ENCODE data around the gene CMC1.
"Not testable (repeated sequence)": the region's sequence is repeated elsewhere in the genome, so short reads cannot be mapped to it uniquely, and the experiment has no call there.

Gene CMC1

GRCh38 chr3:28244491-28244890 lies 3.1 kb downstream of the CMC1 start:
- DNase-seq (ENCODE audit: low spot score), result no peak

- DNase-seq (ENCODE audit: low spot score), result no peak
Observed at GRCh38 chr3:28247286-28247685, 5.9 kb downstream of the CMC1 start.

GRCh38 chr3:28250999-28251398 lies 9.6 kb downstream of the CMC1 start:
- DNase-seq (ENCODE audit: low spot score), result no peak

GRCh38 chr3:28252001-28252431 lies 10.6 kb downstream of the CMC1 start:
- DNase-seq (ENCODE audit: low spot score), result no peak

- no peak for DNase-seq (ENCODE audit: low spot score)
Observed at GRCh38 chr3:28253040-28253715, 11.8 kb downstream of the CMC1 start.

GRCh38 chr3:28262001-28262400 lies 20.6 kb downstream of the CMC1 start:
- DNase-seq (ENCODE audit: low spot score), result no peak

GRCh38 chr3:28265641-28266040 lies 24.2 kb downstream of the CMC1 start:
- no peak for DNase-seq (ENCODE audit: low spot score)

- DNase-seq (ENCODE audit: low spot score), result no peak
Observed at GRCh38 chr3:28267984-28268849, 26.8 kb downstream of the CMC1 start.

GRCh38 chr3:28268989-28269388 lies 27.6 kb downstream of the CMC1 start:
- DNase-seq (ENCODE audit: low spot score), result no peak

GRCh38 chr3:28269884-28270283 lies 28.5 kb downstream of the CMC1 start:
- not testable (repeated sequence) for DNase-seq (ENCODE audit: low spot score)

GRCh38 chr3:28273837-28274236 lies 32.4 kb downstream of the CMC1 start:
- no peak for DNase-seq (ENCODE audit: low spot score)

- no peak for DNase-seq (ENCODE audit: low spot score)
Observed at GRCh38 chr3:28278918-28279317, 37.5 kb downstream of the CMC1 start.

- DNase-seq (ENCODE audit: low spot score), result peak; percentile 20
Observed at GRCh38 chr3:28279770-28280169, 38.4 kb downstream of the CMC1 start.

GRCh38 chr3:28280781-28281180 lies 39.4 kb downstream of the CMC1 start:
- DNase-seq (ENCODE audit: low spot score), result no peak

- DNase-seq (ENCODE audit: low spot score), result peak; percentile 20
Observed at GRCh38 chr3:28286595-28286994, 45.2 kb downstream of the CMC1 start.

GRCh38 chr3:28287046-28287445 lies 45.6 kb downstream of the CMC1 start:
- DNase-seq (ENCODE audit: low spot score), result no peak

GRCh38 chr3:28290863-28291300 lies 49.5 kb downstream of the CMC1 start:
- no peak for DNase-seq (ENCODE audit: low spot score)

- DNase-seq (ENCODE audit: low spot score), result no peak
Observed at GRCh38 chr3:28291577-28291976, 50.2 kb downstream of the CMC1 start.

GRCh38 chr3:28292622-28293021 lies 51.2 kb downstream of the CMC1 start:
- DNase-seq (ENCODE audit: low spot score), result no peak

- DNase-seq (ENCODE audit: low spot score), result no peak
Observed at GRCh38 chr3:28294667-28295413, 53.4 kb downstream of the CMC1 start.

- DNase-seq (ENCODE audit: low spot score), result no peak
Observed at GRCh38 chr3:28295898-28296490, 54.6 kb downstream of the CMC1 start.

- no peak for DNase-seq (ENCODE audit: low spot score)
Observed at GRCh38 chr3:28299705-28300104, 58.3 kb downstream of the CMC1 start.

Data from AG08396 (cell line).